Activated T-cell treated with anti-CD3 and anti-CD28 coated beads for 4 hours (primary cell): Measurements from ENCODE around the gene TENT4A.

ENCODE experiments used
- DNase-seq: peaks from one replicate; pipeline ENCODE4 v3.0.0-alpha.2; 2020

Gene TENT4A

DNA sequence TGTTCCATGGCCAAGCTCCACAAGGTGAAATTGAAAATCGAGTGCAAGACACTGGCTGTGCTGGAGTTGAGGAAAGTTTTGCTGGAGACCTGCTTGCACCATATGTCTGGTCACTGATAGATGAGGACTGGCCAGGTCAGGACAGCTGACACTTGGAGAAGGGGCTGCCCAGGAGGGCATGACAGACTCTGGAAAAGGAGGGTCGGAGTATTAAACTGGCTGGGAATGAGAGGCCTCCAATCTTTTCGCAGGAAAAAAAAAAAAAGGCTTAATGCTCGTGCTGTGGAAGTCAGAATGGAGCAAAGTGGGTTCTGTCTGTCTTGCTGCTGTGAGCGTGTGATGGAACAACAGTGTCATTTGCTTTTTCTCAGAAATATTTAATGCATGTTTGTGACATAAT is 5.5 kb downstream of the TENT4A start:
- no peak for DNase-seq

DNA sequence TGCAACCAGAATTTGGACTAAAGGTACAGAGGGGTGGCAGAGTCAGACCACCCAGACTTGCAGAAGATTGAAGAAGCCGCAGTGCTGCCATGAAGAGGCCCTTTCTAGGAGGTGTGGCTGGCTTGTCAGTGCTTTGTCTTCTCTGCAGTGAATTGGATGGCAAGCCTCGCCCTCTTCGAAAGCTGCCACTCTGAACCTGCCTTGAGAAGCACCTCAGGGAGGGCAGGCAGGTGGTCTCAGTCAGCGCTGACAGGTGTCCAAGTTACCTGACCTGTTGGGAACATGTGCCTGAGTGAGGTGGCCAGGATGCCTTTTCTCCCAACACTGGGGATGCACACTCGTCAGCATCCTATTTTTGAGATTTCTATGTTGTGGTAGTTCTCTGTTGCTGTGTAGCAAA is 6.2 kb downstream of the TENT4A start:
- DNase-seq = no peak

DNA sequence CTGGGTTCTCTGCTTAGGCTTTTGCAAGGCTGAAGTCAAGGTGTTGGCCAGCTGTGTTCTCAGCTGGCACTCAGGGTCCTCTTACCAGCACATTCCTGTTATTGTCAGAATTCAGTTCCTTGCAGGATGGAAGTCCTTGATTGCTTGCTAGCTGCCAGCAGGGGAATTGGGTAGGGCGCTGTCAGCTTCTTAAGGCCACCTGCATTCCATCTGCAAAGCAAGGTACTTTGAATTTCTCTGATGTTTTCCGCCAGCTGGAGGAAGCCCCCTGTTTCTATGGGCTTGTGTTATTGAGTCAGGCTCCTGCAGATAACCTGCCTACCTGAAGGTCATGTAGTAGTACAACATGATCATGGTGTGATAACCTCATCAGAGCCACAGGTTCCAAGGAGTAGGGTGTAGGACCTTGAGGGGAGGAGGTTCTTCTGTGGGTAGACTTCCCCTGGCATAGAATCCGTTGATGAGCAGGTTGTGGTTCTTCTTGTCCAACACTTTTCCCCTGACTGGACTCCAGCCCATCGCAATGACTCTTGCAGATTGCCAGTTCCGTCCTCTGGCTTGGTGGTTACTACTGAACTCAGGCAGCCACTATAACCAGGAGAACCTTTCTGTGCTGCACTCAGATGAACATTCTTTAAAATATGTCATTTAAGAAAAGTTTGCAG is 6.8 kb downstream of the TENT4A start:
- no peak for DNase-seq

DNA sequence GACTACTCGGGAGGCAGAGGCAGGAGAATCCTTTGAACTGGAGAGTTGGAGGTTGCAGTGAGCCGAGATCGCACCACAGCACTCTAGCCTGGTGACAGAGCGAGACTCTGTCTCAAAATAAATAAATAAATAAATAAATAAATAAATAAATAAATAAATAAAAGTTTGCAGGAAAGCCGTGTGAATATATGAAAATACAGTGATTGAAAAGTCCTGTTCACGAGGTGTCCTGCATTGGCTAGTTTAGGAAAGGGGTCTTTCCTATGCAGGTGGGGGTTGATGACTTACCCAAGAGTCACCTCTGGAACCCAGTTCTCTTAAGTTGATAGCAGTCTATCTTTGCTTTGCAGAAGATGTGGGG is 7.3 kb downstream of the TENT4A start:
- no peak for DNase-seq

DNA sequence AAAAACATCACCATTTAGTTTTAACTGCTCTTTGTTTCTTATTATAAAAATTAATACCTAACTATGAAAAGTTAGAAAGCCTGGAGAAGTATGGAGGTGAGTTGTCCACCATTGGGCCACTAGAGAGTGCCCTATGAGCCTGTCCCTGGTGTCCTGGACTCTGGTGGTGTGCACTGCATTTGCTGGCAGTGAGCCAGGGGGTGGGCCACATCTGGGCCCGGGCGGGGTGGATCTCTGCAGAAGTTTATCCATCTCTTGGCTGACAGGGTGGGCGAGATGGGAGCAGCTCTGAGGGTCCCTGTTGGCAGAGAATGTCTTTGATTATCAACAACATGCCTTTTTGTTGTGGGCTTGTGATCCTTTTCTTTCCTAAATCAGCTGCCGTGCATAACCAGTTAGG is 8.2 kb downstream of the TENT4A start:
- no peak for DNase-seq

DNA sequence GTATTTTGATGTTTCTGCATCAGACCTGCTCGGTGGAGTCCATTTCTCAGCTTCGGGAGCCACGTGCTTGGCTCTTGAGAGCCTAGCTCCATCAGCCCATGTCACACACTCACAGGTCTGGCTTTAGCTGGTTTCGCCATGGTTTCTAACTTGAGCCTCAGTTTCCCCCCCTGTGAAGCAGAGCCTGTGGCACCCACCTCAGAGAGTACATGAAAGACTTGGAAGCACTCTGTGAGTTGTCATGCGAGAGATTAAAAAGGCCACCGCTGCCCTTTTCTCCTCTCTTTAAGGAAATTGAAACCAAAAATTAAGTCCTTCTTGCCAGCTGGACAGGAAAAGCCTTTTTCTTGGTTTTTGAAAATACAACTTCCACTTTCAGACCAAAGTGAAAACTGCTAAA is 8.8 kb downstream of the TENT4A start:
- DNase-seq = no peak

DNA sequence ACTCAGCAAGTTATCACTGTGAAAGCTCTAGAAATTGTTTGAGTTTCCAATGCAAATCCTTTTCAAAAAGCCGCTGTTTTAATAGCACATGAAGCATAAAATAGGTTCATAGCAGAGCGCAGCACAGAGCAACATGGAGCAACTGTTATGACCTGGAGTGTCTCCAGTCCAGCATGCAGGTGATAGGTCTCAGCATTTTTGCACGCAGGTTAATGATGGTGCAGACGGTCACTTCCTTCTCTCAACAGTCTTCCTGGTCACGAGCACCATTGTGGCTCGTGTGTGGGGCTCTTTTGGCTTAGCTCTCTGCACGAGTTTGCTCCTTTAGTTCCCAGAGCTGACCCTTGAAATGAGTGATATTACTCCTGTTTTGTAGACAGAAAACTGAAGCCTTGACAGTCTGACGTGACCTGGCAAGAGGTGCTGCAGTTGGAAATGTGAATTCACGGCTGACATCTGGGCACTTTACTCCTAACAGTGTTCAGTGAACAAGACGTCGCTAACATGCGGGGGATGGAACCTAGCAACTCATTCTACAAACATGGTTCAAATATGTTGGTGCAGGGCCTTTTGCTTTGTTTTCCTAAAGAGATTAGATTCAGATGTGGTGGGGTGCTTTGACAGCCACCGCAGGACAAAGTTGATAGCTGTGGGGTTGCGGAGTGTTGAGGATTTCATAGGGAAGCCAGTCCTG is 10.0 kb downstream of the TENT4A start:
- no peak for DNase-seq

DNA sequence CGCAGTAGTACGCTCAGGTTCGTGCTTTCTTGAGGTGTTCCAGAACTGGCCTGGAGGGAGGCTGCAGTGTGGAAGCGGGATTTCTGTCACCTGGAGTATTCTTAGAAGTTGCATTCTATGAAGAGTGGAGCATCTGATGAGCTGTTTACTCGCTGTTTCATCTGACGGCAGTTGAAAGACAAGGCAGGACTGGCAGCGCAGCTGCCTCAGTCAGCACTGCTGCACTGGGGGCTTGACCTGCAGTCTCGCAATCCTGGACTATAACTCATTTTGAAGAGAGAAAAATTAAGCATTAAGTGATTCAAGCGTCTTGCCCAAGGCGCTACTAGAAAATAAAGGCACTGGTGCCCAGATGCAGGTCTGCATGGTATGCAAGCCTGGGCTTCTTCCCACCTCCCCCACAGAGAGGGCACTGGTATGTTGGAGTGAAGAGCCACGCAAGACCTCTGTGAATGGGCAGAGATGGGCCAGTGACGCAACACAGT is 10.6 kb downstream of the TENT4A start:
- no peak for DNase-seq

DNA sequence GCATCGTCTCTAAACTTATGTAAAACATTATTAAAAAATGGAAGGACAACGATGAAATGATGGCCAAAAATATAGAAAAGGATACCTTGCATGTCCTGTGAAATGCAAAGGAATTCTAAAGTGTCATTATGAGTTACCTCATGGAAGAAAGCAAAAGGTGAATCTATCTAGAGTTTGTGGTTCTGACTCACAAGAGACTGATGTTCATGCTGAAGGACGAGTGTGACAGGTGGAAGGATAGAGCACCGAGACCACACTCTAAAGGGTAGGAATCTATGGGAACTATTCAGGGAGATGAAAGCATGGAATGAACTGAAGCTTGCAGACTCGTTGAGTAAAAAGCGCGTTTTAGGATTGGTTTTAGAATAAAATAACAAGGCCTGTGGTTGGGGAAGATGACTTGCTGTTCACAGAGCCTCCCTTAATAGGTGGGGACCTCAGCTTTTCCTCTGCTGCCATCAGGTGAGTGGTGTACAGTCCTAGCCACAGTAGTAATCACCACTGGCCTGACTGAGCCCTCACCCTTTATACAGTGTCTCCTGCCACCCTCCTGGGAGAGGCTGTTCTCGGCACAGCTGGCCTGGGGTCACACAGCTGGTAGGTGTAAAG is 11.2 kb downstream of the TENT4A start:
- no peak for DNase-seq

DNA sequence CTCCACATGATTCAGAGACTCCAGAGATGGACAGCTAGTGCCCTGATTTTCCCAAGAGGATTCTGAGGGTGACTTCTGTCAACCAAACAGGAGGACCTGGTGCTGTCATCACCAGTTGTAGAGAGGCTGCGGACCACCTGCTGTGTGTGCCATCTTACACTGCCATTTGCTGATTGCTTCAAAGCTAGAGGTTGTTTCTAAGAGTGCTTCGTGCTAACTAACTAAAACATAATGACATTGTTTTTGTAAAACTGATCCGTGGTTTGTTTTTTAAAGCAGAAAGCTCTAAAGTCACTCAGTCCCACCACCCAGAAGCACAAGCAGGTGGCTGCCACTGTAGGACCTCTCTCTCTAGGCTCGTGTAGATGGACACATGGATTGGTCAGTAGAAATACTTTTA is 12.2 kb downstream of the TENT4A start:
- no peak for DNase-seq

DNA sequence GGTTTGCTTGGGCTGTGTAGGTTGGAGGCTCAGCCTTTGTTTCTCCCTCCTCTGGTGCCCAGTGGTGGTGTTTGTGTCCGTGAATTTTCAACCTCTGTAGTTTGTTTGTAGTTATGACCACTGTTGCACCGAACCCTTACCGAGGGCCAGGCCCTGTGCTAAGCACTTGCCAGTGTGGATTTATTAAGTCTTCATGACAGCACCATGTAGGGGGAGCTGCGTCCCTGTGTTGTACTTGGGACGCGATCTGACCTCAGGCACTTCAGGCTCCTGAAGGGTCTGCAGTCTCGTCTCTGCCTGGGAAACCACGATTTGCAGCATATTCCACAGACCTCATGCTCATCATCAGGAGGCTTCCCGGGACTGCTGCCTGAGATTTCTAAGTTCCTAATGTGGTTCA is 12.8 kb downstream of the TENT4A start:
- no peak for DNase-seq

DNA sequence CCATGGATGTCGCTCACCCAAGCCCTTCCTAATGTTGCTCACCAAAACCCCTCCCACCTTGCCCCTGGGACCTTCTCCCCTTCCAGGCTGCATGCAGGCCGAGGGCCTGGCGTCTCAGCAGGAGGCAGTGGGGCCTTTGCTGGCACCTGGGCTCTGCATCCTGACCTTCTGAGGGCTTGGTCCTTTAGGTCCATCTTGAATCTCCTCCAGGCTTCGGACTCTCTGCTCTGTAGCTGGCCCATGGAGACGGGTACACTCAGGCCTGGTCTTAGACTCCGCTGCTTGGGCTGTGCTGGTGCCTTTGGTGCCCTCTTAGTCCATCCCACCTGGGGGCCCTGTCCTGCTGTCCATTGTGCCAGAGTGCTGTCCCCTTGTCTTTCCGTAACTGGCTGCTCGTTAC is 14.0 kb downstream of the TENT4A start:
- DNase-seq = no peak

DNA sequence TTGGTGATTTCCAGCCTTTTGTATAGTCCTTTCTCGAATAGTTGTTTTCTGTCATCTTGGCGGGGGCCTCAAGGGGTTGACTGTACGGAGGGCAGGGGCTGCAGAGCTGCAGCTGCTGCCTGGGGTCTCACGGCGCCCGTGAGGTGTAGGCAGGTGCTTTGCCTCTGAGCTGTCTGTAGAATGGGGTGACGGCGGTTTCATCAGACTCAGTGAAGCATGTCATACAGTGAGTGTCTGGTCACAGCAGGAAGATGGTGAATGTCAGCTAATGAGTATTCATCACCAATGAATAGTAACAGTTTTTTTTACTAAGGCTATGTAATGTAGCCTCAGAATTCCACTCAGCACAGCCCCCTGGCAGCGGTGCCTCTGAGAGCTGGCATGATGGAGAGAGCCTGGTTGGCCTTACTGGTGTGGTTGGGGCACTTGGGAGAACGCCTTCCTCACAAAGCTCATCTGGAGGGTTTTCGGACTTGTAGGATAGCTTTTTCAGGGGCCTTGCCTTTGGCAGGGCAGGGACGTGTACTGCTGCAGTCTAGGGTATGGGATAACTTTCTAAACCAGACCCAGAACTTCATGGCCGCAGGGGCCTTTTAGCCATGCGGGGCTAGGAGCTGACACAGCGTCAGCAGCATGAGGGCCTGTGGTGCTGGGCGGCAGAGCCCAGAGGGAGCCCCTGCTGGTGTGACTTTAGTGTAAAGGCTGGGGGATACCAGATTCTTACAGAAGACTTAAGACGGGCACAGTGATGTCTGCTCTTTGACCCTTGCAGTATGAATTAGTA is 15.0 kb downstream of the TENT4A start:
- no peak for DNase-seq

DNA sequence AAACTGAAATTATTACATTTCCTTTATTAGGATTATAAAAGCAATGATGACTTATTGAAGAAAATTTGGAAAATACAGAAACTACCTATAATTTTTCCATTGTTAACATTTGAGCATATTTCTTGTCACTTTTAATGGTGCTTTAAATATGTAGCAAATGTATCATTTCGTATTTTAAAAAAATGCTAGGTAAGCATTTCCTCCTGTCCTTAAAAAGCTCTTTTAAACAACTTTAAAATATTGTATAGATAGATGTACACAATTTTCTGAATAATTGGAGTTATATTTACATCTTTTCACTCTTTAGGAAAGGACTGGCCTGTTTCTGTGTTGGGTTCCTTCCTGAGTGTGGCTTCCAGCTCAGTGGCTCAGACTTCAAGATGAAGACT is 15.6 kb downstream of the TENT4A start:
- DNase-seq = no peak

DNA sequence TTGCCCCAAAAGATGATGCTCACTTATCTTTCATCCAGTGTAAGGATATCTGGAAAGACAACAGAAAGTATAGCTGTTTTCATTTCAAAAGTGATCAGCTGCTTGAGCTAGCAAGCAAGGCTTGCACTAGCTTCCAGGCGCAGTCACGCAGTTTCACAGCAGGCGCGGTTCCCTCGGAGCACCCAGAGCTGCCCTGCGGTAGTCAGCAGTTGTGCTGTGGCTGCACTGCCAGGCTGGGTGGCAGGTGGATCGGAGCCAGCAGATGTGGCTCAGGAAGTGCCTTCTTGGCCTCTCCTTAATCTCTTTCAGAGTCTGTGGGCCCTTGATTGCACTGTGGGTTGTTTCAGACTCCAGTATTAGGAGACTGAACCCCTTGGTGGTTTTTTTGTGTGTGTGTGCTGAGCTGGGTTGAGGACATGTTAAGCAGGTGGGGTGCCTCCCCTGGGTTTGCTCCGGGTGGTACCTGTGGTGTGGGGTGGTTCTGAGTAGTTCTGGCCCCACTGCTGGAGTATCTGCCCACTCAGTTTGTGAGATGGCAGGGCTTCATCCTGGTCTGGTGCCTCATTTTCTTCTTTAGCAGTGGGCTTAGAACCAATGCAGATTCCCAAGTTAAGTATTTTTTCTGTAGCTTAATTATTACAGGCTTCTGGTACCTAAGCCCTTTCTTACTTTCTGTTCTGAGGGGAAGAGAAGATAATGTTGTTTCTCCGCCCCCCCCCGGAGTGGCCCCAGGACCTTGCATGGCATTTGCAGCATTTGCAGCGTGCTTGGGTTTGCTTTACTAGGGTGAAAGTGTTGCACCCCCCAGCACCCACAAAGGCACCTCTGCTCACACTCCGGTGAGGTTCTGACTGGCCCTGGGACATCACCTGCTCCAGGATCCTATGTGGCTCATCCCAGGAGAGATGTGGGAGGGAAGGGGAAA is 16.4 kb downstream of the TENT4A start:
- DNase-seq = no peak

DNA sequence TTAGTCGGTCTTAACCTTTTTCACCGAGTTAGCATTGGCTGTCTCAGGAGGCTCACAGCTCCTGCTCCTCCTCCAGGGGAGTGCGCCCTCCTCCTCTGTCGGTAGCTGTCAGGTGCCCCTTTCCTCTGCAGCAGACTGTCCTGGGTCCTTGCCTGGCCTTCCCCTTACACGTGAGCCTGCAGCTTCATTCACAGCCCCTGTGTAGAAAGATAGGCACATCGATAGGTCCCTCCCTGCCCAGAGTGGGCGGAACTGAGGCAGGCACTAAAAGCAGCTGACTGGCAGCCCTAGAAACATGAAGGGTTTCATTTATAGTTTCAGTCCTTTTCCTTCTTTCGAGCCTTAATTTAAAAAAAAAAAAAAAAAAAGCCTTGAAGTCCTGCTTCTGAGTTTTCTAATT is 17.2 kb downstream of the TENT4A start:
- DNase-seq = no peak

DNA sequence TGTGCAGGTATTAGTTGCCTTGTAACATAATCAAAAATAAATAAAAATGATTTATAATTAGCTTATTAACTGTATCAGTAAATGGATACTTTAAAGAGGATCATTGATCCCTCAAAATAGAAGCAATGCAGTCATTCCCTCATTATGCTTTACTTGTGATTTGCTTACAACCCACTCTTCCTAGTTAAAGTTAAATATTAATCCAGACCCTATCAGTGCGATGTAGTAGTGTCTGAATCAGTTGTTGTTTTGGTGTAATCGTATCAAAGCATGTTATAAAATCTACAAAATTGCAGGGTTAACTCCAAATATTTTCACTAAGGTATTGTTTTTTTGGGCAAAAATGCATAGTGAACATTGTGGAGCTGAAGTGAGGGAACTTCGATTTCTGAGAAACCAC is 17.6 kb downstream of the TENT4A start:
- DNase-seq = no peak

DNA sequence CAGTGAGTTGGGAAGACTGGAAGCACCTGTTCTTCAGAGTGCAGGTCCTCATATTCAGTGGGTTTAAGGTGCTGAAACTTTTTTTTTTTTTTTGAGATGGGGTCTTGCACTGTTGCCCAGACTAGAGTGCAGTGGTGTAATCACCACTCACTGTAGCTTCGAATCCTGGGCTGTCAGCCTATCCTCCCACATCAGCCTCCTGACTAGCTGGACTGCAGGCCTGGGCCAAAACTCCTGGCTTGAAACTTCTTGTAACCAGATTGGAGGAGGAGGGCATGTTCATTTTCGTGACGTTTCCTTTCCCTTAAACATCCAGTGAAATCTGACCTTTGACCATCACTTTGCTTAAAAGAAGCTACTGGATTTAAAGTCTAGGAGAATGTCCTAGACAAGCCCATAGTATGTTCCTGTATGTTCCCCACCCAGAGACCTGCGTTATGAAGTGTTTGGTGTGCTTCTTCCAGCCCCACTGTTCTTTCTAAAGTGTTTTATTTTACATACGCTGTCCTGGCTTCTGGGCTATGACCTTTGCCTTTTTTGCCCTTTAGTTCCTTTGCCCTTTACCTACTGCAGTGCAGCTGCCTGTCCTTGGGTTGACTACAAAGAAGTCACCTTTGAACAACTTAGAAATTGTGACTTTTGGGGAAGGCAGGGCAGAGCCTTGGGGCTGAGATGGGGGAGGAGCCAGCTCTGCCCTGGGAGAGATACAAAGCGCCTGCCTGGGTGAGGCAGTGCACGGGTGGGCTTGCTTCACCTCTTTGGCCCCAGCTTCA is 18.4 kb downstream of the TENT4A start:
- DNase-seq = no peak

DNA sequence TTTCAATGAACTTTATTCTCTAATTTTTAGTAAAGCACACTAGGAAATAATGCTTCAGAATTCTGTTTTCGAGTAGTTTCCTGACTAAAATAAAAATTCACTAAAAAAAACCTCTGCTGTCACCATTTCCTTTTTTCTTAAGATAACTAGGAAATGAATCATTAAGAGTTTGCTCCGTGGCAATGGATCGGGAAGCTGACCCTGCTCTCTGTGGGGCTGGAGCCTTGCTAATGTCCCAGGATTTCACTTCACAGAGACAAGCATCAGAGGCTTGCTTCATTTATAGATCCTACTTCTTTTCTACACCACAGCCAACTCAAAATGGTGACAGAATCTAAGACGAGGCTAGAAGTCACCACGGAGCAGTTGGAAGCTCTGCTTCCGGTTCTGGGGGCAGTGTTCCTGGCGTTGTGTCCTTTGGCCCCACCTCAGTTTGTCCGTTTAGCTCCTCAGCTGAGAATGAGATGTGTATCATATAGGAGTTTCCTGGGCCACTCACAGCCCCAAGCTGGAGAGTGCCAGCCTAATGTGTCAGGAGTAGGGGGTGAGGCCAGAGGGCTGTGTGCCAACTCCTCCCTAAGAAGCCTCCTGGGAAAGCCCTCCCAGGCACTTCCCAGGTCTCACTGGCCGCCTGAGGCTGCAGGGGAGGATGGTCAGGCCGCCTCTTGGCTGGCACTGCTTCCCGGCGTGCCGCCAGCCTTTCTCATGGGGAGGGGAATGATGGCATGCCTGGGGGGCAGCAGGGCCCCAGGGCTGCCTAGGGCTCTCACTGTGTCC is 19.6 kb downstream of the TENT4A start:
- DNase-seq = no peak

DNA sequence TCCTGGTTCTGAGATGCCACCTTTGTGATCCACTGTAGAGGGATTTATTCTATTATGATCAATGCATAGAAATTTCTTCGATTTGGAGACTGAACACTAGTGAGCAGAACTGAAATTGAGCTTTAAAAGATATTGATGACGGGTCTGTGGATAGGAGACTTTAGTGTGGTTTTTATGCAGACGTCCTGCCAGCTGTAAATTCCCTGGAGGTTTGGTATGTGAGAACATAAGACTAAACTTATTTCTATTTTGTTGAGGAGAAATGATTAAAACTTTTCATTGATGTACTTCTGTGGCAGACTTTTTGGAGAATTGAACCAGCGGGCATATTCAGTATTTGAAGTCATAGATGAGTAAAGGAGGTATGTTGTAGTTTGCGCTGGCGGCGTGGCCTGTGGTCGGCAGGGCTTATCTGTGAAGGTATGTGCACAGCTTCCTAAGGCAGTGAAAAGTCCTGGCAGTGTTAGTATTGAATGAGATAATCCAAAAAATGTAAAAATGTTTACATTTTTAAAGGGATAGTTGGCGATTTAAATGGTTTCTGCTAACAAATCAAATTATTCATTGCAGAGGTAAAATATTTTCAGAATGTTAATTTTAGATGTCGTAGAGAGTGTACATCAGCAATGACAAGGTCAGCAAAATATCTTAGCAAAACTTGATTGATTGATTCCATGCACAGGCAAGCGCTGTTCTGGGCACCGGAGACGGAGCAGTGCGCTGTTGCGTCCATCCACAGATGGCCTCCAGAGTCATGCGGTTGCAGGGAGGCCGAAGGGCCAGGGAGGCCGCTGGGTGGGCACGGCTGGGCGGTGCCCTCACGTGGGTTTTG is 20.4 kb downstream of the TENT4A start:
- no peak for DNase-seq
